ENCODE data around the gene ZDHHC14. TPM values are rescaled to one million over a fixed set of nuclear protein-coding genes. Genes with fewer than 3 reads are reported as not detected.
A peak's percentile ranks its signal among the peaks of the same experiment; 100 is the strongest.

ZDHHC14 gene
- total RNA-seq (1 to 10 TPM; 8.2 to 9.6 TPM), polyA plus RNA-seq (ENCODE audit: insufficient read length in 6 of 6) (10 to 100 TPM; 22.9 to 33.2 (median 29.0) TPM)
- long read RNA-seq, donor 1, full-length matches to known transcripts: 3 of 3 reads
- long read RNA-seq, donor 1, partial matches to known transcripts: 0 of 3 reads
- long read RNA-seq, donor 1, other reads (novel, unspliced or antisense): 0 of 3 reads
- long read RNA-seq, donor 2, full-length matches to known transcripts: 2 of 2 reads
- long read RNA-seq, donor 2, partial matches to known transcripts: 0 of 2 reads
- long read RNA-seq, donor 2, other reads (novel, unspliced or antisense): 0 of 2 reads
- long read RNA-seq, donor 3, full-length matches to known transcripts: 5 of 20 reads
- long read RNA-seq, donor 3, partial matches to known transcripts: 15 of 20 reads
- long read RNA-seq, donor 3, other reads (novel, unspliced or antisense): 0 of 20 reads
- long read RNA-seq, donor 4, partial matches to known transcripts: 1 of 3 reads
- long read RNA-seq, donor 4, other reads (novel, unspliced or antisense): 2 of 3 reads
- long read RNA-seq, donor 5, full-length matches to known transcripts: 3 of 3 reads
- long read RNA-seq, donor 5, partial matches to known transcripts: 0 of 3 reads
- long read RNA-seq, donor 5, other reads (novel, unspliced or antisense): 0 of 3 reads
- long read RNA-seq, donor 6, full-length matches to known transcripts: 4 of 4 reads
- long read RNA-seq, donor 6, partial matches to known transcripts: 0 of 4 reads
- long read RNA-seq, donor 6, other reads (novel, unspliced or antisense): 0 of 4 reads
- long read RNA-seq, donor 7, full-length matches to known transcripts: 5 of 5 reads
- long read RNA-seq, donor 7, partial matches to known transcripts: 0 of 5 reads
- long read RNA-seq, donor 7, other reads (novel, unspliced or antisense): 0 of 5 reads
- long read RNA-seq, donor 8, full-length matches to known transcripts: 7 of 7 reads
- long read RNA-seq, donor 8, partial matches to known transcripts: 0 of 7 reads
- long read RNA-seq, donor 8, other reads (novel, unspliced or antisense): 0 of 7 reads
- long read RNA-seq, donor 9: 0 reads
- long read RNA-seq, donor 10, partial matches to known transcripts: 0 of 1 reads
- long read RNA-seq, donor 10, other reads (novel, unspliced or antisense): 1 of 1 reads
- long read RNA-seq, donor 11, full-length matches to known transcripts: 5 of 5 reads
- long read RNA-seq, donor 11, partial matches to known transcripts: 0 of 5 reads
- long read RNA-seq, donor 11, other reads (novel, unspliced or antisense): 0 of 5 reads
- long read RNA-seq, donor 12, full-length matches to known transcripts: 3 of 3 reads
- long read RNA-seq, donor 12, partial matches to known transcripts: 0 of 3 reads
- long read RNA-seq, donor 12, other reads (novel, unspliced or antisense): 0 of 3 reads

GRCh38 chr6:157380779-157381561 lies at the start of gene ZDHHC14:
ZDHHC14 (plus strand) TSS chr6:157381190.
- peak; percentile 92 for ATAC-seq

GRCh38 chr6:157332813-157333212 lies 48.2 kb upstream of the ZDHHC14 start:
- H3K4me3 ChIP-seq: no peak overlapping the region
- H3K27ac ChIP-seq: no peak overlapping the region
- no peak for TF ChIP-seq CTCF (IDR thresholded peaks at IDR 0.05)
- ATAC-seq: no peak
- no peaks in the 10 kb centered on the region for H3K9me3 ChIP-seq
- no peaks in the 10 kb centered on the region for H3K4me1 ChIP-seq
- H3K36me3 ChIP-seq: no peaks in the 10 kb centered on the region
- intact Hi-C loops (cut with DNase I): no loop called here
- H3K27me3 ChIP-seq: peaks cover 0 to 16% of the 10 kb centered on the region in 2 donors
- no peak for DNase-seq

More at GRCh38 chr6:157380779-157381561, at the start of gene ZDHHC14:
- no peak for TF ChIP-seq CTCF (IDR thresholded peaks at IDR 0.05)
- H3K4me3 ChIP-seq: peak within 1 kb of the TSS; percentile 70 to 96
- H3K27me3 ChIP-seq: no peaks in the 10 kb centered on the region
- intact Hi-C loops (cut with DNase I): no loop called here
- no peaks in the 10 kb centered on the region for H3K36me3 ChIP-seq
- H3K4me1 ChIP-seq: peaks cover 11 to 20% of the 10 kb centered on the region in 2 donors
- no peaks in the 10 kb centered on the region for H3K9me3 ChIP-seq
- peak within 1 kb of the TSS; percentile 91 to 92 for H3K27ac ChIP-seq
- DNase-seq: peak; percentile 87 to 98 (median 92)

GRCh38 chr6:157333537-157333936 lies 47.5 kb upstream of the ZDHHC14 start:
- peaks cover 0 to 16% of the 10 kb centered on the region in 2 donors for H3K27me3 ChIP-seq
- no peak overlapping the region for H3K4me3 ChIP-seq
- no peak for DNase-seq
- ATAC-seq: no peak
- H3K27ac ChIP-seq: no peak overlapping the region
- no peaks in the 10 kb centered on the region for H3K36me3 ChIP-seq
- TF ChIP-seq CTCF (IDR thresholded peaks at IDR 0.05): no peak
- no peaks in the 10 kb centered on the region for H3K4me1 ChIP-seq
- intact Hi-C loops (cut with DNase I): no loop called here
- no peaks in the 10 kb centered on the region for H3K9me3 ChIP-seq

- no peak overlapping the region for H3K4me3 ChIP-seq
- no peaks in the 10 kb centered on the region for H3K4me1 ChIP-seq
- intact Hi-C loops (cut with DNase I): no loop called here
- H3K36me3 ChIP-seq: no peaks in the 10 kb centered on the region
- no peak overlapping the region for H3K27ac ChIP-seq
- DNase-seq (no peak), ATAC-seq (no peak)
- no peaks in the 10 kb centered on the region for H3K9me3 ChIP-seq
- peaks cover 0 to 16% of the 10 kb centered on the region in 2 donors for H3K27me3 ChIP-seq
- TF ChIP-seq CTCF (IDR thresholded peaks at IDR 0.05): no peak
Observed at GRCh38 chr6:157333956-157334355, 47.0 kb upstream of the ZDHHC14 start.

All from left lung (tissue), 14 donors.